IMR-90 (cell line): Measurements from ENCODE around the gene KRT72. TPM values are rescaled to one million over a fixed set of nuclear protein-coding genes. Genes with fewer than 3 reads are reported as not detected.
"Not testable (repeated sequence)": the region's sequence is repeated elsewhere in the genome, so short reads cannot be mapped to it uniquely, and the experiment has no call there.

Source experiments
- ATAC-seq: fragments of 200-7000 bp; cut with Tn5 transposase; 2 replicates; pipeline ENCODE4 v1.9.1; 2020; ENCODE audit warnings: low read depth, mild to moderate bottlenecking, moderate library complexity
- BruUV-seq: library from RNA; stranded (reverse); fragments of 400-500 nt; replicated peaks from 2 replicates; lab custom pipeline; 2021; lab: Mats Ljungman, UMichigan
- CTCF ChIA-PET: fragments of 300-600 bp; formaldehyde crosslinking; extraction: SDS; loops from one replicate; lab custom pipeline; 2021; ENCODE audit warnings: antibody characterized with exemption; lab: Yijun Ruan, JAX
- POLR2A ChIA-PET: fragments of 300-600 bp; sonication (Branson Sonifier 250); formaldehyde crosslinking; loops from one replicate; lab custom pipeline; 2022; ENCODE audit warnings: antibody characterized with exemption; ENCODE audit not compliant: unreplicated experiment; lab: Charles Lee
- DNase-seq: peaks from one replicate; pipeline ENCODE4 v3.0.0; 2013
- H2AFZ ChIP-seq: replicated peaks from 2 replicates; pipeline ENCODE3; 2013; ENCODE audit warnings: low read length, mild to moderate bottlenecking; ENCODE audit not compliant: poor library complexity
- H2AK5ac ChIP-seq: 2 replicates; pipeline ENCODE4 v1.6.1; 2013; ENCODE audit warnings: low read depth, low read length, inconsistent platforms
- H2AK9ac ChIP-seq: replicated peaks from 2 replicates; pipeline ENCODE3; 2013; ENCODE audit warnings: mild to moderate bottlenecking, low read depth, low read length, moderate library complexity; ENCODE audit not compliant: poor library complexity
- H2BK120ac ChIP-seq: 2 replicates; pipeline ENCODE4 v1.6.1; 2013; ENCODE audit warnings: low read depth, low read length, inconsistent platforms
- H2BK15ac ChIP-seq: 3 replicates; pipeline ENCODE4 v1.6.1; 2013; ENCODE audit warnings: low read depth, low read length, inconsistent platforms
- H2BK20ac ChIP-seq: 2 replicates; pipeline ENCODE4 v1.6.1; 2013; ENCODE audit warnings: low read depth, mild to moderate bottlenecking, inconsistent platforms, low read length, moderate library complexity
- H2BK5ac ChIP-seq: 2 replicates; pipeline ENCODE4 v1.6.1; 2013; ENCODE audit warnings: mild to moderate bottlenecking, low read depth, low read length, inconsistent platforms; ENCODE audit not compliant: poor library complexity, severe bottlenecking
- H3K14ac ChIP-seq: replicated peaks from 2 replicates; pipeline ENCODE4 v1.6.1; 2013; ENCODE audit warnings: low read depth, low read length, inconsistent platforms
- H3K18ac ChIP-seq: 2 replicates; pipeline ENCODE4 v1.6.1; 2013; ENCODE audit warnings: low read depth, low read length, control low read depth
- H3K23ac ChIP-seq: 2 replicates; pipeline ENCODE4 v1.6.1; 2013; ENCODE audit warnings: low read depth, low read length, inconsistent platforms
- H3K27ac ChIP-seq: 2 replicates; pipeline ENCODE4 v1.5.1; 2013; ENCODE audit warnings: mild to moderate bottlenecking, control low read depth, low read length; ENCODE audit not compliant: insufficient read depth
- H3K27me3 ChIP-seq: 2 replicates; pipeline ENCODE4 v1.6.1; 2013; ENCODE audit warnings: low read length; ENCODE audit not compliant: control insufficient read depth, insufficient read depth
- H3K36me3 ChIP-seq: 2 replicates; pipeline ENCODE4 v1.6.1; 2013; ENCODE audit warnings: low read length, mixed read lengths; ENCODE audit not compliant: control insufficient read depth, insufficient read depth
- H3K4ac ChIP-seq: 2 replicates; pipeline ENCODE4 v1.6.1; 2013; ENCODE audit warnings: low read depth, low read length, inconsistent platforms
- H3K4me1 ChIP-seq: 2 replicates; pipeline ENCODE4 v1.6.1; 2013; ENCODE audit warnings: low read length, mixed read lengths; ENCODE audit not compliant: control insufficient read depth, insufficient read depth
- H3K4me2 ChIP-seq: 2 replicates; pipeline ENCODE4 v1.6.1; 2013; ENCODE audit warnings: low read depth, mild to moderate bottlenecking, control low read depth, low read length, moderate library complexity
- H3K4me3 ChIP-seq: 2 replicates; pipeline ENCODE4 v1.5.1; 2013; ENCODE audit warnings: low read depth, mild to moderate bottlenecking, control low read depth, low read length, moderate library complexity; ENCODE audit not compliant: insufficient read depth
- H3K56ac ChIP-seq: 2 replicates; pipeline ENCODE4 v1.6.1; 2013; ENCODE audit warnings: low read length, inconsistent platforms; ENCODE audit not compliant: insufficient read depth; ENCODE audit errors: extremely low read depth
- H3K79me1 ChIP-seq, 2 experiments: 2 replicates each; pipeline ENCODE4 v1.6.1; 2013; ENCODE audit warnings: low read length in 2 of 2, inconsistent platforms in 1 of 2, low read depth in 1 of 2
- H3K9ac ChIP-seq: 2 replicates; pipeline ENCODE4 v1.6.1; 2013; ENCODE audit warnings: low read depth, low read length, control low read depth
- H3K9me1 ChIP-seq: 2 replicates; pipeline ENCODE4 v1.6.1; 2013; ENCODE audit warnings: low read length, inconsistent platforms; ENCODE audit not compliant: insufficient read depth
- H3K9me3 ChIP-seq: 2 replicates; pipeline ENCODE4 v1.6.1; 2013; ENCODE audit warnings: low read length; ENCODE audit not compliant: control insufficient read depth, insufficient read depth
- H4K20me1 ChIP-seq: 2 replicates; pipeline ENCODE4 v1.6.1; 2013; ENCODE audit warnings: low read length, inconsistent platforms; ENCODE audit not compliant: insufficient read depth
- H4K5ac ChIP-seq: 2 replicates; pipeline ENCODE4 v1.6.1; 2013; ENCODE audit warnings: mild to moderate bottlenecking, low read depth, low read length, control low read depth
- H4K8ac ChIP-seq, 2 experiments: 2 replicates each; pipeline ENCODE4 v1.6.1; 2013; ENCODE audit warnings: low read depth in 2 of 2, low read length in 2 of 2, control low read depth in 1 of 2, inconsistent platforms in 1 of 2
- H4K91ac ChIP-seq: 2 replicates; pipeline ENCODE4 v1.6.1; 2013; ENCODE audit warnings: low read depth, low read length, inconsistent platforms; ENCODE audit not compliant: insufficient read depth
- WGBS, 2 experiments: methylation state at CpG; one replicate each; pipeline versions ENCODE4 v1.1.5 to v1.1.7; 2013; ENCODE audit warnings: missing lambda C conversion rate in 2 of 2; ENCODE audit not compliant: insufficient read length in 1 of 2; ENCODE audit errors: extremely low coverage in 2 of 2; 5-methylcytosine and 5-hydroxymethylcytosine counted together
- dilution Hi-C: fragments of 300-500 bp; cut with HindIII; formaldehyde crosslinking; loops from one replicate; pipeline ENCODE4 v1.14.3; 2018; ENCODE audit warnings: low sequenced_read_pairs; ENCODE audit not compliant: unreplicated experiment
- in situ Hi-C: fragments of 300-500 bp; cut with MboI; formaldehyde crosslinking; loops from 3 replicates; pipeline ENCODE4 v1.14.3; 2019; ENCODE audit warnings: low sequenced_read_pairs, inconsistent platforms, mixed read lengths
- intact Hi-C: fragments of 100-400 bp; cut with micrococcal nuclease; formaldehyde crosslinking; loops from 2 replicates; pipeline ENCODE4 v1.10.0; 2022
- polyA plus RNA-seq, 3 experiments: library from polyadenylated mRNA; depleted of rRNA; stranded (reverse); fragments of >200 nt; gene quantifications; 2 replicates each; pipeline ENCODE4 v1.2.3, GENCODE V29; 2012; ENCODE audit warnings: low replicate concordance in 1 of 3
- total RNA-seq: library from RNA; depleted of rRNA; stranded (reverse); fragments of >200 nt; gene quantifications from 2 replicates; pipeline ENCODE4 v1.2.3, GENCODE V29; 2012

Gene KRT72
- total and polyA plus RNA-seq, 2 of the 4 experiments (the other 2 are of a cell fraction): not detected

DNA sequence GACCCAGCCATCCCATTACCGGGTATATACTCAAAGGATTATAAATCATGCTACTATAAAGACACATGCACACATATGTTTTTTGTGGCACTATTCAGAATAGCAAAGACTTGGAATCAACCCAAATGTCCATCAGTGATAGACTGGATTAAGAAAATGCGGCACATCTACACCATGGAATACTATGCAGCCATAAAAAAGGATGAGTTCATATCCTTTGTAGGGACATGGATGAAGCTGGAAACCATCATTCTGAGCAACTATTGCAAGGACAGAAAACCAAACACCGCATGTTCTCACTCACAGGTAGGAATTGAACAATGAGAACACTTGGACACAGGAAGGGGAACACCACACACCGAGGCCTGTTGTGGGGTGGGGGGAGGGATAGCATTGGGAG lies 7.0 kb downstream of the KRT72 start:
- H2BK120ac ChIP-seq, ATAC-seq, H3K9ac ChIP-seq, POLR2A ChIA-PET, H3K23ac ChIP-seq, H3K4me2 ChIP-seq, DNase-seq, H3K18ac ChIP-seq, H2BK20ac ChIP-seq, H3K4ac ChIP-seq, H4K91ac ChIP-seq, H3K56ac ChIP-seq, H3K4me3 ChIP-seq, H2AK5ac ChIP-seq, dilution Hi-C loops, in situ Hi-C loops, H4K8ac ChIP-seq, H3K9me1 ChIP-seq, CTCF ChIA-PET, H2BK5ac ChIP-seq, H3K14ac ChIP-seq, H4K20me1 ChIP-seq, H2AFZ ChIP-seq, H3K4me1 ChIP-seq, intact Hi-C loops, H2AK9ac ChIP-seq, H3K79me1 ChIP-seq, BruUV-seq, H3K27ac ChIP-seq, H3K9me3 ChIP-seq, H4K5ac ChIP-seq, H2BK15ac ChIP-seq, H3K36me3 ChIP-seq: not testable (repeated sequence)
- peaks cover 19% of the 10 kb centered on the region for H3K27me3 ChIP-seq
- WGBS, 2 experiments: 100% methylated on average over 1 of the region's 4 CpGs; no CpG with 5 or more reads in 1 of the 2 experiments
